ENCODE results near the gene CFAP99. TPM values are rescaled to one million over a fixed set of nuclear protein-coding genes. Genes with fewer than 3 reads are reported as not detected.

The CFAP99 gene
- total and polyA plus RNA-seq, 2 experiments from 2014 or later = not detected

GRCh38 chr4:2424581-2424980 is 5.8 kb downstream of the CFAP99 start (continued):
- no peak for TF ChIP-seq ZNF462 (CRISPR knock-in tag; IDR thresholded peaks at IDR 0.05)

GRCh38 chr4:2425386-2426068 is 6.8 kb downstream of the CFAP99 start:
- Histone ChIP-seq H3F3A (replicated peaks; ENCODE audit: low read depth) (no peaks in the 10 kb centered on the region), H4K20me1 (replicated peaks; ENCODE audit: insufficient read depth) (no peaks in the 10 kb centered on the region), H3K4me3 (no peak overlapping the region), H3K9me2 (ENCODE audit: insufficient read depth) (no peaks in the 10 kb centered on the region), H3K4me2 (no peak overlapping the region), H3K79me2 (replicated peaks; ENCODE audit: insufficient read depth) (no peaks in the 10 kb centered on the region), H3K4me1 (ENCODE audit: insufficient read depth) (peaks cover 15% of the 10 kb centered on the region; the same call in 1 of the 2 replicates), H2AFZ (no peak overlapping the region), H3K36me3 (ENCODE audit: insufficient read depth) (no peaks in the 10 kb centered on the region), H3K27ac (ENCODE audit: low read depth) (no peak overlapping the region), H3K27me3 (ENCODE audit: insufficient read depth) (peaks cover 16% of the 10 kb centered on the region)
- ATAC-seq (no peak), DNase-seq (ENCODE audit: low spot score) (no peak)
- Mint-ChIP-seq H3K4me3 (no peak overlapping the region), H3K27ac (no peak overlapping the region), H3K36me3 (ENCODE audit: low read depth) (no peaks in the 10 kb centered on the region; the same call in 2 of the 3 replicates), H3K9me3 (no peaks in the 10 kb centered on the region; the same call in 2 of the 3 replicates), H3K4me1 (peaks cover 15% of the 10 kb centered on the region), H3K27me3 (ENCODE audit: insufficient read depth, low read depth, poor library complexity) (peaks cover 22% of the 10 kb centered on the region)
- TF ChIP-seq ZNF462 (CRISPR knock-in tag; IDR thresholded peaks at IDR 0.05) (no peak), STAT1 (IDR thresholded peaks at IDR 0.05; ENCODE audit: unreplicated experiment) (no peak), ZNF331 (CRISPR knock-in tag; IDR thresholded peaks at IDR 0.05; ENCODE audit: low read depth) (no peak), JUNB (IDR thresholded peaks at IDR 0.05; ENCODE audit: unreplicated experiment) (no peak), ETS1 (IDR thresholded peaks at IDR 0.05) (no peak), ZNF114 (CRISPR knock-in tag; IDR thresholded peaks at IDR 0.05) (no peak), POLR2AphosphoS5 (IDR thresholded peaks at IDR 0.05; ENCODE audit: low read depth) (no peak)

Measured in GM23338 (cell line).